ENCODE measurements around the gene FILIP1L. TPM values are rescaled to one million over a fixed set of nuclear protein-coding genes. Genes with fewer than 3 reads are reported as not detected.

FILIP1L gene
- total and polyA plus RNA-seq, 7 donors, result 9.2 to 274 (median 78.5) TPM

GRCh38 chr3:100104442-100104798 is 9.9 kb downstream of the FILIP1L start:
- ATAC-seq (no peak), DNase-seq (no peak)
- intact Hi-C loops (cut with DNase I), result no loop called here
- Histone ChIP-seq H3K27ac (peak overlapping the region; percentile 90), H3K27me3 (ENCODE audit: insufficient read depth in 3 of 3, low read length in 2 of 3) (no peaks in the 10 kb centered on the region), H3K4me3 (peak overlapping the region; percentile 71), H3K4me1 (peaks cover 76% of the 10 kb centered on the region), H3K36me3 (ENCODE audit: insufficient read depth in 1 of 2, low read depth in 1 of 2) (no peaks in the 10 kb centered on the region), H3K9me3 (no peaks in the 10 kb centered on the region)
- WGBS, 3 donors, result 25 to 49% (median 39%) methylated on average over 2 of the region's 2 CpGs
- no peak for TF ChIP-seq CTCF (IDR thresholded peaks at IDR 0.05)

- peak overlapping the region; percentile 90 for H3K27ac ChIP-seq
- WGBS, 3 donors, result 35 to 56% (median 37%) methylated on average over 4 of the region's 4 CpGs
- H3K4me1 ChIP-seq, result peaks cover 81% of the 10 kb centered on the region
- H3K27me3 ChIP-seq (ENCODE audit: insufficient read depth in 3 of 3, low read length in 2 of 3), result no peaks in the 10 kb centered on the region
- H3K36me3 ChIP-seq (ENCODE audit: insufficient read depth in 1 of 2, low read depth in 1 of 2), result no peaks in the 10 kb centered on the region
- ATAC-seq (peak in 2 of 4 donors; percentile 35 to 37), DNase-seq (no peak)
- intact Hi-C loops (cut with DNase I), result no loop called here
- no peak for TF ChIP-seq CTCF (IDR thresholded peaks at IDR 0.05)
- no peaks in the 10 kb centered on the region for H3K9me3 ChIP-seq
- H3K4me3 ChIP-seq, result peak overlapping the region; percentile 71
Observed at GRCh38 chr3:100103558-100104441, 10.5 kb downstream of the FILIP1L start.

- intact Hi-C loops (cut with DNase I), result no loop called here
- Histone ChIP-seq H3K4me1 (peaks cover 82% of the 10 kb centered on the region), H3K36me3 (ENCODE audit: insufficient read depth in 1 of 2, low read depth in 1 of 2) (no peaks in the 10 kb centered on the region), H3K27me3 (ENCODE audit: insufficient read depth in 3 of 3, low read length in 2 of 3) (no peaks in the 10 kb centered on the region), H3K4me3 (peak overlapping the region; percentile 71), H3K27ac (peak overlapping the region; percentile 90), H3K9me3 (no peaks in the 10 kb centered on the region)
- peak in 3 of 4 donors; percentile 40 to 50 (median 45) for ATAC-seq
- DNase-seq, result no peak
- WGBS, 3 donors, result 24 to 42% (median 35%) methylated on average over 1 of the region's 1 CpG
- TF ChIP-seq CTCF (IDR thresholded peaks at IDR 0.05), result no peak
Observed at GRCh38 chr3:100102757-100103156, 11.5 kb downstream of the FILIP1L start.

GRCh38 chr3:100100425-100100824 is 13.9 kb downstream of the FILIP1L start:
- no peaks in the 10 kb centered on the region for H3K9me3 ChIP-seq
- H3K4me1 ChIP-seq, result peaks cover 72% of the 10 kb centered on the region
- no peaks in the 10 kb centered on the region for H3K36me3 ChIP-seq (ENCODE audit: insufficient read depth in 1 of 2, low read depth in 1 of 2)
- H3K27me3 ChIP-seq (ENCODE audit: insufficient read depth in 3 of 3, low read length in 2 of 3), result no peaks in the 10 kb centered on the region
- H3K4me3 ChIP-seq, result peak overlapping the region; percentile 46
- intact Hi-C loops (cut with DNase I), result no loop called here
- 94 to 100% (median 96%) methylated on average over 2 of the region's 2 CpGs for WGBS, 3 donors
- peak overlapping the region; percentile 84 for H3K27ac ChIP-seq
- no peak for ATAC-seq
- DNase-seq, result no peak
- TF ChIP-seq CTCF (IDR thresholded peaks at IDR 0.05), result no peak
